Effector memory CD4-positive, alpha-beta T cell (primary cell): ENCODE results near the gene LAMP1.
"Not testable (repeated sequence)": the region's sequence is repeated elsewhere in the genome, so short reads cannot be mapped to it uniquely, and the experiment has no call there.

Source experiments
- DNase-seq, 3 donors: peaks; one replicate each; pipeline ENCODE4 v3.0.0-alpha.2; 2020
- H3K27ac ChIP-seq: 2 replicates; pipeline ENCODE4 v1.7.0; 2013; ENCODE audit warnings: mild to moderate bottlenecking, low read length, moderate library complexity; ENCODE audit not compliant: insufficient read depth, poor library complexity, severe bottlenecking
- H3K27me3 ChIP-seq: replicated peaks from 2 replicates; pipeline ENCODE4 v1.7.0; 2013; ENCODE audit warnings: mild to moderate bottlenecking, low read length; ENCODE audit not compliant: insufficient read depth, control insufficient read depth, poor library complexity, severe bottlenecking
- H3K36me3 ChIP-seq: 2 replicates; pipeline ENCODE4 v1.7.0; 2013; ENCODE audit warnings: mild to moderate bottlenecking, low read length, moderate library complexity; ENCODE audit not compliant: control insufficient read depth, insufficient read depth
- H3K4me1 ChIP-seq: 2 replicates; pipeline ENCODE4 v1.7.0; 2013; ENCODE audit warnings: low read length, mild to moderate bottlenecking; ENCODE audit not compliant: control insufficient read depth, insufficient read depth, poor library complexity, severe bottlenecking
- H3K4me3 ChIP-seq: 2 replicates; pipeline ENCODE4 v1.7.0; 2013; ENCODE audit warnings: low read length, low read depth, mild to moderate bottlenecking; ENCODE audit not compliant: insufficient read depth, poor library complexity, severe bottlenecking
- H3K9me3 ChIP-seq: 2 replicates; pipeline ENCODE4 v1.7.0; 2013; ENCODE audit warnings: mild to moderate bottlenecking, low read length, moderate library complexity; ENCODE audit not compliant: control insufficient read depth

The LAMP1 gene

DNA sequence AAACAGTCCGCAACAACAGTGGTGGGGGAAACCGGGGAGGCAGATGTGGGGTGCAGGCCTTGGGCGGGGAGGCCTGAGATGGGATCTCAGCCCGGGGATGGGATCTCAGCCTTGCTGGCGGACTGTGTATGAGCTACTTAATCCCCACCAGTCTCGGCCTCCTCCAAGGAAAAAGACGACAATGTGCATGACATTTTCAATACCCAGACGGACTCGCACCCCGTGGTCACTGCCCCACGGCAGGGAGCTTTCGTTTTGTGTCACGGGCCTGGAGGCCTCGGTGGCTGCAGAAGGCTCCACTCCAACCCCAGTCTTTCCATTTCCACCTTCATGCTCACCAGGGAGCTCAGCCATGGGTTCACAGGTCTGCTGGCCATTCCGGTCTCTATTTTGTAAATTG is 41.4 kb downstream of the LAMP1 start:
- DNase-seq, result no peak
- H3K27ac ChIP-seq, result no peak overlapping the region
- no peaks in the 10 kb centered on the region for H3K4me1 ChIP-seq
- H3K27me3 ChIP-seq, result no peaks in the 10 kb centered on the region
- no peaks in the 10 kb centered on the region for H3K36me3 ChIP-seq
- H3K9me3 ChIP-seq, result no peaks in the 10 kb centered on the region
- no peak overlapping the region for H3K4me3 ChIP-seq

DNA sequence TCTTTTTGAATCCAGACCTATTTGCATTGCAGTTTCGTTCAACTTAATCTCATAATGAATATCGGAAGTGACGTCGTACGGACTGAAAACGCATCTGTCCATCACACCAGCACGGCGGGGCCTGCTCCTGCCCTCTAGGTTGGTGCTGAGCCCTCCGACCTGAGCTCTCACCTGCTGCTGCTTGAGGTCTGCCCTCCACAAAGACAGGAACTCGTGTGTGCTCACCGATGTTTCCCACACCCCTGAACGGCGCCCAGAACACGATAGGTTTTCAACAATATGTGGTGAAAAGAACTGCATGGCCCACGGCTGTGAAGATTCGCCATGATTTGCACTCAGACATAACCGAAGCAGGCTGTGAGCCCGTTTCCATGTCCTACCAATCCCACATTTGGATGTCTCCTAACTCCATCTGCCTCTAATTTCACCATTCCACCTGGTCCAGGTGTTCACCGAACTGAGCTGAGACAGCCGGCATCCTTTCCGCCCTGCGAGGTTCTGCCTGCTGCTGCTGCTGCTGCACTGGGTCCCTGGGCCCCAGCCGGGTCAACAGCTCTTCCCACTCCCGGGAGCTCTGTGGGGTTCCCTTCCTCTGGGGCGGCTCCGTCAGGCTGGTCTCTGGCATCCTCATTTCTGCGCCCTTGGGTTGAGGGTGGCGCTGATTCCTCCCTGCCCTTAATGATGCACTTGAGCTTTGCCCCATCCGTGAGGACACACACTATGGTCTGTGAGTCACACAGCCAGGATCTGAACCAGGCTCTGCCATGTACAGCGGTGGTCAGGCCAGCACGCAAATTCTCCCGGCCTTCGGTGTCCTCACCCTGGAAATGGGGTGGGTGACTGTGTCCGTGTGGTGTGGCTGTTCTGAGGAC is 46.0 kb downstream of the LAMP1 start:
- Histone ChIP-seq H3K36me3 (no peaks in the 10 kb centered on the region), H3K27me3 (no peaks in the 10 kb centered on the region), H3K27ac (no peak overlapping the region), H3K4me3 (no peak overlapping the region), H3K4me1 (no peaks in the 10 kb centered on the region), H3K9me3 (no peaks in the 10 kb centered on the region)
- DNase-seq, result no peak

DNA sequence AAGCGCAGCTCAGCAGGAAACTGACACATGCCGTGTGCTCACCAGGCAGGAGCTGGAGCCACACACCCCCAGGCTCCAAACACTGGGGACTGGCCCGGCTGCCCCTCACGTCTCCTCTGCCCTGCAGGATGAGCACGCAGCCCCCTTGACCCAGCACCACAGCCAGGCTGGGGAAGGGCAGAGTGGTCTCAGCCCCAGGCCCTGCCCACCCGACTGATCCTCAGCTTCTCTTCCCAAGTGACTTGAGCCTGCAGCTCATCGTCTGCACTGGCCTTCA is 46.6 kb downstream of the LAMP1 start:
- Histone ChIP-seq H3K9me3 (no peaks in the 10 kb centered on the region), H3K4me1 (no peaks in the 10 kb centered on the region), H3K27ac (no peak overlapping the region), H3K27me3 (no peaks in the 10 kb centered on the region), H3K4me3 (no peak overlapping the region), H3K36me3 (no peaks in the 10 kb centered on the region)
- no peak for DNase-seq

DNA sequence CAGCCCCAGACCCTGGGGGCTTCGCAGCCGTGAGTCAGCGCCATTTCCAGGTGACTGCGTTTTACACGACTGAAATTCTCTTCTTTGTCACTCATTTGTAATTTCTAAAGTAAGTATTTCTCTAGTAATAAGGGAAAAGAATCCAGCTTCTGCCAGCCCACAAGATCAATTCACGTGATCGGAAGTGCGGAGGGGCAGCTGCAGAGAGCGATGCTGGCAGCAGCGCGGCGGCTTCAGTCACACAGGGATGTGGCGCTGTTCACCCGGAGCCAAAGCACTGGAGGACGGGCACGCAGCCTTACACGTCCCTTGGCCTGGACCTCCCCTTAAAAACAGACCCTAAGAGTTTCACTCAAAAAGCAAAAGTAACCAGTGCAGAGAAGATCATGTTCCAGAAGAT is 48.4 kb downstream of the LAMP1 start:
- no peak for DNase-seq
- Histone ChIP-seq H3K36me3 (no peaks in the 10 kb centered on the region), H3K27ac (no peak overlapping the region), H3K4me1 (no peaks in the 10 kb centered on the region), H3K27me3 (no peaks in the 10 kb centered on the region), H3K9me3 (no peaks in the 10 kb centered on the region), H3K4me3 (no peak overlapping the region)

DNA sequence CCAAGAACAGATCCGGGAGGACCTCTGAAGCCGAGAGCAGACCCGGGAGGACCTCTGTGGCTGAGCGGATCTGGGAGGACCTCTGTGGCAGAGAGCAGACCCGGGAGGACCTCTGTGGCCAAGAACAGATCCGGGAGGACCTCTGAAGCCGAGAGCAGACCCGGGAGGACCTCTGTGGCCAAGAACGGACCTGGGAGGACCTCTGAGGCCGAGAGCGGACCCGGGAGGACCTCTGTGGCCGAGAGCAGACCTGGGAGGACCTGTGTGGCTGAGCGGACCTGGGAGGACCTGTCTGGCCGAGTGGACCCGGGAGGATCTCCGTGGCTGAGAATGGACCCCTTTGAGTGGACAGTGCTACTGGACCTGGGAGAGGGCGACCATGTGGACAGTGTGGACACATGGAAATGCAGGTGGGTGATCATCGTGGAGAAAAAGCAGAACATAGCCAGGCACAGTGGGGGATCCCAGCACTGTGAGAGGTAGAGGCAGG is 50.7 kb downstream of the LAMP1 start:
- not testable (repeated sequence) for H3K9me3 ChIP-seq, H3K36me3 ChIP-seq, DNase-seq

DNA sequence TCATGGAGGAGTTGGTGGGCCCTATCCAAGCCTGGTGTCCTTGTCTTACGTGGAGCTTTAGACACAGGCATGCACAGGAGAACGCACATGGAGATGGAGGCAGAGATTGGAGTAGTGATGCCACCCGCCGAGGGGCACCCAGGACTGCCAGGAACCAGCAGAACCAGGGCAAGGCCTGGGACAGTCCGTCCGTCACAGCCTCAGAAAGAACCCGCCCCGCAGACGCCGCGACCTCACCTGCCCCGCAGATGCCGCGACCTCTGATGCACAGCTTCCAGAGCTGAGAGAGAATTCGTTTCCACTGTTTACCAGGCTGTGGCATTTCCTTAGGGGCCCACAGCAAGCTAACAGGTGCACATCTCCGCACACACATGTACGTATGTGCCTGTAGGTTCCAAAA is 51.6 kb downstream of the LAMP1 start:
- Histone ChIP-seq H3K36me3 (no peaks in the 10 kb centered on the region), H3K27me3 (no peaks in the 10 kb centered on the region), H3K4me1 (no peaks in the 10 kb centered on the region)

More for the DNA sequence above, 50.7 kb downstream of the LAMP1 start:
- H3K4me3 ChIP-seq, H3K4me1 ChIP-seq, H3K27me3 ChIP-seq, H3K27ac ChIP-seq: not testable (repeated sequence)

DNA sequence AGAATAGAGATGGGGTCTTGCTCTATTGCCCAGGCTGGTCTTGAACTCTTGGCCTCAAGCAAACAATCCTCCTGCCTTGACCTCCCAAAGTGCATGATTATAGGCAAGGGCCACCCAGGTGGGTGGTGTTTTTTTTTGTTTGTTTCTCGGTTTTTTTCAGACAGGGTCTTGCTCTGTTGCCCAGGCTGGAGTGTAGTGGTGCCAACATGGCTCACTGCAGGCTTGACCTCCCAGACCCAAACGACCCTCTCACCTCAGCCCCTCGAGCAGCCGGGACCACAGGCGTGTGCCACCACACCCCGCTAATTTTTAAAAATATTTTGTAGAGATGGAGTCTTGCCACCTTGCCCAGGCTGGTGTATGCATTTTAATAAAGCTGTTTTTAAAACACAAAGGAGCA is 52.0 kb downstream of the LAMP1 start:
- no peak for DNase-seq
- H3K36me3 ChIP-seq, result no peaks in the 10 kb centered on the region
- H3K27ac ChIP-seq, result no peak overlapping the region
- H3K4me1 ChIP-seq, result no peaks in the 10 kb centered on the region
- no peaks in the 10 kb centered on the region for H3K27me3 ChIP-seq
- H3K9me3 ChIP-seq, result no peaks in the 10 kb centered on the region
- no peak overlapping the region for H3K4me3 ChIP-seq

More for the DNA sequence above, 51.6 kb downstream of the LAMP1 start:
- Histone ChIP-seq H3K4me3 (no peak overlapping the region), H3K9me3 (no peaks in the 10 kb centered on the region), H3K27ac (no peak overlapping the region)
- no peak for DNase-seq

DNA sequence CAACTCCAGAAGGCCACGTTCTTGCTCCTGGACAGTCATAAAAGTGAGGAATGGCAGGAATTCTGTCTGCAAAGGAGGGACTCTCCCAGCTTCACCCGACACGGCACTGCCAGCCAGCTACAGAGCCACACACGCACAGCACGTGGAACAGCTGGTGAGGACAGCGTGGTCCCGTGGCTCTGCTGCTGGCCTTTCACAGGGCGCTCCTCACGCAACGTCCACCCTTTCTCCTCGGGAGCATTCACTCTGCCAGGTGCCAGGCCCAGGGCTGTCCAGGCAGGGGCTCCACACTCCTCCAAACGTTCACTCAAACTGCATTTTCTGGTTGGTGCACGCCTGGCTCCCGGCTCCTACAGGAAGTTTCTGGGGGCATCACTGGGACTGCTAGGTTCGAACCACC is 52.5 kb downstream of the LAMP1 start:
- Histone ChIP-seq H3K4me3 (no peak overlapping the region), H3K9me3 (no peaks in the 10 kb centered on the region), H3K27ac (no peak overlapping the region), H3K4me1 (no peaks in the 10 kb centered on the region), H3K36me3 (no peaks in the 10 kb centered on the region), H3K27me3 (no peaks in the 10 kb centered on the region)
- no peak for DNase-seq

DNA sequence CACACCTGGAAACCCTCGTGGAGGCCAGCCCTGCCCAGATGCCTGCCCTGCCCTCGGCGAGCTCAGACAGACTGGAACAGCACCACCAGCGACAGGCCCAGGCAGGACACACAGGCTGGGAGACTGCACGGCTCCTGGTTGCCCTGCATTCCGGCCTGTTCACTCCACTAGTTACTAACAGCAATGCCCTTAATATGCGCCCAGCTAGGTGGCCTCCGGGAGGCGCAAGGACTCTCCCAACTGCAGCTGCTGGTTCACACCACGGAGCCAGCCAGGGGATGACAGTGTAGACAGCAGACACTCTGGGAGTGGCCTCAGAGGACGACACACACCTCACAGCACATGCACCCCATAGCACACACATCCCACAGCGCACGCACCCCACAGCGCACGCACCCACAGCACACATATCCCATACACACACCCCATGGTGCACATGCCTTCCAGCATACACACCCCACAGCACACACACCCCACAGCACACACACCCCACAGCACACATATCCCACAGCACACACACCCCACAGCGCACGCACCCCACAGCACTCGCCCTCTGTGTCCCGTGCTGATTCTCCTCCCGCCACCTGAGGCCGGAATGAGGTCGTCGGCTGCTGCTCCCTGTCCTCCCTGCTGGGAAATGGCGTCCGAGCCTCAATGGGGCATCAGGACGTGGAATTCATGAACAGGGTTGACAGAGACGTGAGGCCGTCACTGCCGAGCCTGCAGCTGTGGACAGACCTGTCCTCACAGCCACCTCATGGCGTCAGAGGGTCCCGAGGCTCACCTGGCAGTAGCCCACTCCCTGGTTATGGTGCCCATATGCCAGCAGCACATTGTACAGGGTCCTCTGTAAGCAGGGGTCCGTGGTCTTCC is 53.3 kb downstream of the LAMP1 start:
- no peak for DNase-seq
- no peaks in the 10 kb centered on the region for H3K36me3 ChIP-seq
- H3K4me3 ChIP-seq, result no peak overlapping the region
- no peaks in the 10 kb centered on the region for H3K9me3 ChIP-seq
- no peaks in the 10 kb centered on the region for H3K4me1 ChIP-seq
- H3K27ac ChIP-seq, result no peak overlapping the region
- H3K27me3 ChIP-seq, result no peaks in the 10 kb centered on the region

DNA sequence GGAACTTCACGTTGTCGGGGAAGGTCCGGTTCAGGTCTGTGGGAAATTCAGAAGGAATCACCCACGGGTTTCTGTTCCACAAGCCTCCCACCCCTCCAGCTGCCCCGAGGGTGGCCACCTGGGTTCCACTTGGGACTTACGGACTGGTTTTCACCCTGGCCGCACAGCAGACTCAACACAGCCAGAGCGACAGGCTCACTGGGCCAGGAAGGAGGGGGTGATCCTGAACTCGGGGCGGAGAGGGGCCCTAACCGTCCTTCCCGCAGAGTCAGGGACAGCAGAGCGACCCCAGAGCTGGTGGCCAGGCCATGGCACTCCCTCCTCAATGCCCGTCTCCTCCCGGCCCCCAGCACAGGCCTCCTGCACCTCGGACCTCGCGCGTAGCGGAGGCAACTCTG is 53.9 kb downstream of the LAMP1 start:
- no peaks in the 10 kb centered on the region for H3K9me3 ChIP-seq
- H3K4me1 ChIP-seq, result no peaks in the 10 kb centered on the region
- H3K36me3 ChIP-seq, result no peaks in the 10 kb centered on the region
- no peak for DNase-seq
- no peak overlapping the region for H3K4me3 ChIP-seq
- H3K27ac ChIP-seq, result no peak overlapping the region
- no peaks in the 10 kb centered on the region for H3K27me3 ChIP-seq
